Mucosa of stomach (tissue), 1 donor: ENCODE results near the gene CYP46A1.
"Not testable (repeated sequence)": the region's sequence is repeated elsewhere in the genome, so short reads cannot be mapped to it uniquely, and the experiment has no call there.

Source experiments
- H3K27me3 ChIP-seq: one replicate; pipeline ENCODE4 v1.7.0; 2013; ENCODE audit warnings: mild to moderate bottlenecking, low read length; ENCODE audit not compliant: control insufficient read depth, insufficient read depth
- H3K36me3 ChIP-seq: one replicate; pipeline ENCODE4 v1.7.0; 2013; ENCODE audit warnings: low read length; ENCODE audit not compliant: control insufficient read depth, insufficient read depth
- H3K4me1 ChIP-seq: one replicate; pipeline ENCODE4 v1.7.0; 2013; ENCODE audit warnings: mild to moderate bottlenecking, low read length; ENCODE audit not compliant: control insufficient read depth, insufficient read depth
- H3K4me3 ChIP-seq: one replicate; pipeline ENCODE4 v1.7.0; 2013; ENCODE audit warnings: low read length
- H3K9ac ChIP-seq: one replicate; pipeline ENCODE4 v1.7.0; 2013; ENCODE audit warnings: mild to moderate bottlenecking, low read length, moderate library complexity
- H3K9me3 ChIP-seq: one replicate; pipeline ENCODE4 v1.7.0; 2013; ENCODE audit warnings: mild to moderate bottlenecking, low read length, moderate library complexity; ENCODE audit not compliant: control insufficient read depth
- donor health status: Pancreatic carcinoma.

The CYP46A1 gene

DNA sequence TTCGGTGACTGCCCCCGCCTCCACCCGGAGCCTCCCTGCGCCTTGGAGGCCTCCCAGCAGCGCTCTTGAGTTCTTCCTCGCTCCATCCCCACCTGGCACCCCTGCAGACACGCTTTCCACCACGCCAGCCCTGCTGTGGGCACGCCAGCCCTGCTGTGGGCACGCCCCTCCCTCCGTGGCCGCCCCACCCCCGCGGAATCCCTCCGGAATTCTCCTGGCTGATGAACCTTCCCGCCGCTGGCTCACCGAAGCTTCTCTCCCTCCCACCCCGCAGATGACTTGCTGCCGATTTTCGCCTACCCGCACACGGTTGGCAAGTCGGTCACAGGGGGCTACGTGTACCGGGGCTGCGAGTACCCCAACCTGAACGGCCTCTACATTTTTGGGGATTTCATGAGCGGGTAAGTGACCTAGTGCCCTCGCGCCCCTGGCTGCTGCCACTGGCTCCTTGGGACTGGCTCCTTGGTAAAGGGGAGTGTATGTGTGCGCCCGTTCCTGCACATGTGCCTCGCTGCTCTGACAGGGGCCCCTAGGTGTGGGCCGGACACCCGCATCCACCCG lies 24.0 kb upstream of the CYP46A1 start:
- no peak overlapping the region for H3K4me3 ChIP-seq
- H3K9me3 ChIP-seq: no peaks in the 10 kb centered on the region
- no peaks in the 10 kb centered on the region for H3K36me3 ChIP-seq
- H3K27me3 ChIP-seq: peaks cover 39% of the 10 kb centered on the region
- no peaks in the 10 kb centered on the region for H3K4me1 ChIP-seq
- no peak overlapping the region for H3K9ac ChIP-seq

DNA sequence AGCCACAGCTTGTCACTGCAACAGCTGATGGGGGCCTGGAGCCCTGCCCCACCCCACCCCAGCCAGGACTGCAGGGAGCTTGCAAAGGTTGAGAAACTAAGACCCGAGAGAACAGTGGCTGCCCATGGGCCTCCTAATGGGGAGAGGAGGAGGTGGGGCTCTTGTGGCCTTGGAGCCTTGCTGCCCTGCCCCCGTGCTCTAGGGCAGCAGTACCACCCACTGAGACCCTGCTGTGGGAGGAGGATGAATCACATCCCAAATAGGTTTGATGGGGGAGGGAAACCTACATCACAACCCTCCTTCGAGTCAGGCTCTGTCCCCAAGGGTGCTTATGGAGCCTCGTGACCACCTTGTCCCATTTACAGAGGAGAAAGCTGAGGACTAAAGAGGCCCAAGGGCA lies 23.3 kb upstream of the CYP46A1 start:
- no peaks in the 10 kb centered on the region for H3K9me3 ChIP-seq
- H3K4me1 ChIP-seq: no peaks in the 10 kb centered on the region
- no peak overlapping the region for H3K4me3 ChIP-seq
- no peak overlapping the region for H3K9ac ChIP-seq
- H3K27me3 ChIP-seq: peaks cover 39% of the 10 kb centered on the region
- H3K36me3 ChIP-seq: no peaks in the 10 kb centered on the region

DNA sequence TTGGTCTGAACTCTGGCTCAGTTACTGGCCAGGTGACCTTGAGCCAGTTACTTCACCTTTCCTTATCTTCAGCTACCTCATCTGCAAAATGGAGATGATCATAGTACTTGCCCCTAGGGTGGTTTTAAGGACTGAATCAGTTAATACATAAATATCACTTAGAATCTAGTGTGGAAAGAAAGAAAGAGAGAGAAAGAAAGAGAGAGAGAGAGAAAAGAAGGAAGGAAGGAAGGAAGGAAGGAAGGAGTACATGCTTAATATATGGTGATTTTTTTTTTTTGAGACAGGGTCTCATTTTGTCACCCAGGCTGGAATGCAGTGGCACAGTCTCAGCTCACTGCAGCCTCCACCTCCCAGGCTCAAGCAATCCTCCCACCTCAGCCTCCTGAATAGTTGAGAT lies 22.9 kb upstream of the CYP46A1 start:
- peaks cover 39% of the 10 kb centered on the region for H3K27me3 ChIP-seq
- H3K9me3 ChIP-seq, H3K9ac ChIP-seq: not testable (repeated sequence)

DNA sequence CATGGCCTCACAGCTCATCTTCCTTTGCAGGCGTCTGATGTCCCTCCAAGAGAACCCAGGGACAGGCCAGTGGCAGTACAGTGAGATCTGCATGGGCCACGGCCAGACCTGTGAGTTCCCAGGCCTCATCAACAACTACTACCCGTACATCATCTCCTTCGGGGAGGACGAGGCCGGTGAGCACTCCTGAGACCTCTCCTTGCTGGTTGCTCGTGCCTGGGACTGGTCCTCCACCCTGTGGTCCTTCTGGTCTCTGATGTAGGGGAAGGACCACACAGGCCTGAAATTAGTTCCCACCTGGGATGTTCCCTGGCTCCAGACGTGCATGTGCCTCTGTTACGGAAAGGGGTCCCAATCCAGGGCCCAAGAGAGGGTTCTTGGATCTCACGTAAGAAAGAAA lies 21.3 kb upstream of the CYP46A1 start:
- Histone ChIP-seq H3K36me3 (no peaks in the 10 kb centered on the region), H3K4me3 (no peak overlapping the region), H3K4me1 (no peaks in the 10 kb centered on the region), H3K9me3 (no peaks in the 10 kb centered on the region), H3K9ac (no peak overlapping the region), H3K27me3 (peaks cover 30% of the 10 kb centered on the region)

More for the DNA sequence above, 22.9 kb upstream of the CYP46A1 start:
- not testable (repeated sequence) for H3K36me3 ChIP-seq, H3K4me3 ChIP-seq, H3K4me1 ChIP-seq

DNA sequence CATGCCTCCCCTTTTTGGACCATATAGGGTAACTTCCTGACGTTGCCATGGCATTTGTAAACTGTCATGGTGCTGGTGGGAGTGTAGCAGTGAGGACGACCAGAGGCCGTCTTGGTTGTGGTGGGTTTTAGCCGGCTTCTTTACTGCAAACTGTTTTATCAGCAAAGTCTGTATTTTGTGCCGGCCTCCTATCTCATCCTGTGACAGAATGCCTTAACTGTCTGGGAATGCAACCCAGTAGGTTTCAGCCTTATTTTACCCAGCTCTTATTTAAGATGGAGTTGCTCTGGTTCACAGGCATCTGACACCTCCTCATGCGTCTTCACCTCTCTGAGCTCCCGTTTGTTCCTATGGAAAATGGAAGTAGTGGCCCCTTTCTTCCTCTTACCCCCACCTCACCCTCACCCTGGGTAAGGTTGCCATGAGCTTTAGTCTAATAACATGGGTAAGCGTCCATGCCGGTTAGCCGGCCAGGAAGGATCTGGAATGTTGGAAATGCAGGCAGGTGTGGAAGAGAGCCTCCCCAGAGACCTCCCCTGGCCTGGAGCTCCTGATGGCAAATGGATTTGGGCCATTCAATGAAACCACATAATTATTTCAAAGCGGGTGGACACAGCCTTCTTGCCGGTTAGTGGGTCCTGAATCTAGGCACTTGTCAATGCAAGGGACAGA lies 20.6 kb upstream of the CYP46A1 start:
- no peaks in the 10 kb centered on the region for H3K9me3 ChIP-seq
- no peaks in the 10 kb centered on the region for H3K4me1 ChIP-seq
- H3K36me3 ChIP-seq: no peaks in the 10 kb centered on the region
- H3K9ac ChIP-seq: no peak overlapping the region
- H3K4me3 ChIP-seq: no peak overlapping the region
- H3K27me3 ChIP-seq: peaks cover 23% of the 10 kb centered on the region

DNA sequence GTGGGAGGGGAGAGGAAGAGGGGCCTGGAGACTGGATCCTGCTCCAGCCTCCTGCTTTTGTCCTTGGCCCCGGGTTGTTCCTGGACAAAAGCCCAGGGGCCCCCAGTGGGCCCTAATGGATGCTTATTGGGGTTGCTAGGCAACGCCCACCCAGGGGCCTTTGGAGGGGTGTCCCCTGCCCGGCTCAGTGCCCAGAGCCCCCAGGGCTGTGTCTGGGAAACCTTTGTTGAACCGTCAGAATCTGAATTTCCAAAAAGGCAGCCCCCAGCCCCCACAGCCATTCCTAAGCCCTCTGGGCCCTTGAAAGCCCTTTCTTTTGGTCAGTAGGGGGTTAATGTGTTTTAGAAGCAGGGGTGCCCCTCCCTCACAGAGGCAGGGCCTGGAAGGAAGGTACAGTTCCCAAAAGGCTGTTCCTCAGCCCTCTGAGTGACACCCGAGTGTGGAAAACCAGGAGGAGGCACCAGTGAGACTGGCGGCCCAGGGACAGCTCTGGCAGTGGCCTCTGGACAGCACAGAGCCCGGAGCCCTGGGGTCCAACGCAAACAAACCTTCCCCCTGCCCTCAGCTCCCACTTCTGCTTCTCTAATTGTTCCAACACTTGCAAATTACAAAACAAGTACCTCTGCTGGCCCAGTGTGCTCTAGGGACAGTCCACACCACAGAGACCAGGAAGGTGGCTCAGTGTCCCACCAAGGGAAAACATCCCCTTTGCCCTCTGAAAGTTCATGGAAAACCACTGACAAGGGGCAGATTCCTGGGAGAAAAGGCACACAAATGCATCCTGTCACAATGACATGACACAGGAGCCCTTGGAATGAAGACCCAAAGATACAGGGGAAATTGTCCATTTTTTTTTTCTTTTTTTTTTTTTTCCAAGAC lies 19.8 kb upstream of the CYP46A1 start:
- no peaks in the 10 kb centered on the region for H3K4me1 ChIP-seq
- no peaks in the 10 kb centered on the region for H3K9me3 ChIP-seq
- peaks cover 16% of the 10 kb centered on the region for H3K27me3 ChIP-seq
- no peak overlapping the region for H3K4me3 ChIP-seq
- H3K9ac ChIP-seq: no peak overlapping the region
- H3K36me3 ChIP-seq: no peaks in the 10 kb centered on the region

DNA sequence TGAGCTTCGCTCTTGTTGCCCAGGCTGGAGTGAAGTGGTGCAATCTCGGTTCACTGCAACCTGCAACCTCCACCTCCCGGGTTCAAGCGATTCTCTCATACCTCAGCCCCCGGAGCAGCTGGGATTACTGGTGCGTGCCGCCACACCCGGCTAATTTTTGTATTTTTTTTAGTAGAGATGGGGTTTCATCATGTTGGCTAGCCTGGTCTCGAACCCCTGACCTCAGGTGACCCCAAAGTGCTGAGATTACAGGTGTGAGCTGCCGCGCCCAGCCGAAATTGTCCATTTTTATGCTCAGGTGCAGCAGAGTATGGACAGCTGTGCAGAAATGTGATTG lies 19.2 kb upstream of the CYP46A1 start:
- H3K27me3 ChIP-seq: peaks cover 13% of the 10 kb centered on the region
- H3K9ac ChIP-seq: no peak overlapping the region
- no peaks in the 10 kb centered on the region for H3K4me1 ChIP-seq
- no peaks in the 10 kb centered on the region for H3K36me3 ChIP-seq
- no peak overlapping the region for H3K4me3 ChIP-seq
- H3K9me3 ChIP-seq: no peaks in the 10 kb centered on the region

DNA sequence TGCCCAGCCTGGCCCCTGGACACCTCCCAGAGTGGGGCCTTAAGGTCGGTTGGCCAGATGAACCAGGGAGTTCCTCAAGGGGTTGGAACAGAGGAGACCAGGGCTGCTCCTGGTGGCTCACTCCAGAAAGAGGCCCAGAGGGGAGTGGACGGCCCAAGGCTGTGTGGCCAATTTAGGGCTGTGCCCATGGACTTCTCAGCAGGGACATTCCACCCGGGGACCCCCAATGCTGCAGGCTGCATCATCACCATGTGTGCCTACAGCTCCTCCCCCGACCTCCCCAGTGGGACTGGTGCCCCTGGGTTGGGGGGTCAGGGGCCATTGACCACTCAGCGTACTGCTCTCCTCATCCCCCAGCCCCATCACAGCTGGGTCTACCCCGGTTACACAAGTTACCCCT lies 17.6 kb upstream of the CYP46A1 start:
- no peak overlapping the region for H3K9ac ChIP-seq
- no peaks in the 10 kb centered on the region for H3K9me3 ChIP-seq
- H3K27me3 ChIP-seq: peaks cover 3% of the 10 kb centered on the region
- H3K4me1 ChIP-seq: no peaks in the 10 kb centered on the region
- H3K36me3 ChIP-seq: no peaks in the 10 kb centered on the region
- no peak overlapping the region for H3K4me3 ChIP-seq

DNA sequence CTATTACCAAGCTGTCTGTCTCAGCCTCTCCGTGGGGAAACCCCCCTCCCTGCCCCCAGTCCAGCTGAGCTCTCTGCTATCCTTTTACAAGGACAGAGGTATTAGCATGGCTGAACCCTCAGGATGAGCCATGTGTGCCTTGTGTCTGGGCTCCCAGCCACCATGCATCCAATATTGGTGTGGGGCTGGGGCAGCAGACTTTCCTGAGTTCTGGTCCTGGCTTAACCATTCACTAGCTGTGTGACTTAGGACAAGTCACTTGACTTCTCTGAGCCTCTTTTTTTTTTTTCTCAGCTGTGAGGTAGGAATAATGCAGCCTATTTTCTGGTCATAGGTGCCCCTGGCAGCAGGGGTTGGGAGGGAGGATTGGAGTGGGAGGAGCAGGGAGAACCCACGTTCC lies 17.1 kb upstream of the CYP46A1 start:
- Histone ChIP-seq H3K4me1 (no peaks in the 10 kb centered on the region), H3K27me3 (peaks cover 2% of the 10 kb centered on the region), H3K9ac (no peak overlapping the region), H3K4me3 (no peak overlapping the region), H3K36me3 (no peaks in the 10 kb centered on the region), H3K9me3 (no peaks in the 10 kb centered on the region)

DNA sequence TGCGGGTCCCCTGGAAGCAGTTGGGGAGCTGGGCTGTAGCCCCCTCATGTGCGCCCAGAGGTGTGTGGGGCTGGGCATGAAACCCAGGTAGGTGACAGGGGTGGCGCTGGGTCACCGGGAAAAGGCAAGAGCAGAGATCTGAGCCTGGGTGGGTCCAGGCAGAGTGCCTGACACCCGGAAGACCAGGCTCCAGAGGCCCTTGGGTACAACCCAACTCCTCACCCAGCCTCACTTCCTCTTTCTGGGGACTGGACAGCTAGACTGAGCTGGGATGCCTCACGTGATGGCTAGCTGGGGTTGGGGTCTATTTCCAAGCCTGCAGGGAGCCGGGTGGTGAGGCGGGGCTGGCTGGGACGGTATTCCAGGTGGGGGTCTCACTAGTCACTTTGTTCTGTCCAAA lies 16.3 kb upstream of the CYP46A1 start:
- Histone ChIP-seq H3K9me3 (no peaks in the 10 kb centered on the region), H3K4me3 (no peak overlapping the region)

DNA sequence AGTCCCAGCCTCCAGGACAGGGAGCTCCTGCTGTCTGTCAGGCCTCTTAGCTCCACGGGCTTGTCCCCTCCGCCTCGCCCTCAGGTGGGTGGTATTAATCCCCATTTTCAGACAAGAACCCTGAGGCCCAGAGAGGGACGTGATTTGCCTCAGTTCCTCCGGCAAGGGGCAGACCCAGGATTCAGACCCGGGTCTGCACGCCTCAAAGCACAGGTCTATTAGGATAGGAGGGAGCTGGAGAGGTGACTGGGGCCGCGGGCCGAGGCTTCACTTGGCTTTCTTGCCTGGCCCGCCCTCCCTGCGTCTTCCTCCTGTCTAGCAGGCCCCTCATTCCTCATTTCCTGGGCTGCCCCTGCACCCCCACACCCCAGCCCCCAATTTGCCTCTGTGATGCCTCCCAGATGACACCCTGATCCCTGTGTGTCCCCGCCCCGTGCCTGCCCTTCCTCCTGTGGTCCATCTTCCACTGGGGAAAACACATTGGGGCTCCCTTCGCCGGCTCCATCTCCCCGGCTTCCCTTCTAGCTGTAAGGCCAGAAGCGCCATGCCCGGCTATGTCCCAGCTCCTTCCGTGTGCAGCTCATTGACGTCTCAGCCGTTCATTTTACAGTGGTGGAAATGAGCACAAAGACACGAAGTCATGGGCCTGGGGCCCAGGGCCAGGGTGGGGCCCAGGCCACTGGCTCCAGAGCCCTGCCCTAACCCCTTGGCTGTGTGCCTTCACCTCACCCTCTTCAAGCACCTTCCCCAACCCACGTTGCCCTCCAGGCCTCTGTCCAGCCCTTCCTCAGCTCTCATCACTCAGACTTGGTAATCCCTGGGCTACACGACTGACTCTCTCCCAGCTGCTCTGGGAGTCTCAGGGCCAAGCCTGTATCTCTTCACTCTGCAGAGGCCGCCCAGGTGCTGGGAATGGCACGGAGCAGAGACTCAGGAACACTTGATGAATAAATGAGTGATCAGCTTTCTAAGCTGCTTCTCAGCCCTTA lies 15.5 kb upstream of the CYP46A1 start:
- Histone ChIP-seq H3K9me3 (no peaks in the 10 kb centered on the region), H3K4me3 (no peak overlapping the region), H3K36me3 (no peaks in the 10 kb centered on the region), H3K9ac (no peak overlapping the region), H3K4me1 (no peaks in the 10 kb centered on the region), H3K27me3 (no peaks in the 10 kb centered on the region)

More for the DNA sequence above, 16.3 kb upstream of the CYP46A1 start:
- no peaks in the 10 kb centered on the region for H3K36me3 ChIP-seq
- no peaks in the 10 kb centered on the region for H3K27me3 ChIP-seq
- H3K9ac ChIP-seq: no peak overlapping the region
- no peaks in the 10 kb centered on the region for H3K4me1 ChIP-seq
